ENCODE measurements around the gene PEX7.

DNA sequence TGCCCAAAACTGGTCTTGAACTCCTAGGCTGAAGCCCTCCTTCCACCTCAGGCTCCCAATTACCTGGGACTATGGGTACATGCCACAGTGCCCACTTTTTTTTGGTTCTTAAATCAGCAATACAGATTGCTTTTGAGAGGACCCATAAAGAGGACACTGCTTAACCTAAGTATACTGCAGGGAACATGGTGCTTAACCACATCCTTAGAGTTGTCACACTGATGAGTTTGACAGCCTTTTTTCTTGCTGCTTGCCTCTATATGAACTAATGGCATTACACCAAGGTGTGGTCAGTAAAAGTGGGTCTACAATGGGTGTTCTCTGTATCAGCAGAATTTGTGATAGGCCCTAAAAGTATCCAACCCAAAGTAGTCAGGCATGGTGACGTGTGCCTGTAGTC lies 92.6 kb downstream of the PEX7 start:
- TF ChIP-seq POLR2AphosphoS5 (IDR thresholded peaks at IDR 0.05; ENCODE audit: low read depth, low read length) (no peak), CHD2 (IDR thresholded peaks at IDR 0.05; ENCODE audit: low read length) (no peak), MAFK (IDR thresholded peaks at IDR 0.05; ENCODE audit: low read depth, low read length) (no peak), GTF2F1 (IDR thresholded peaks at IDR 0.05; ENCODE audit: borderline replicate concordance, low read depth, low read length) (no peak), YY1 (IDR thresholded peaks at IDR 0.05; ENCODE audit: low read depth, low read length) (no peak), BCL11A (IDR thresholded peaks at IDR 0.05; ENCODE audit: low read depth in 2 of 2, low read length in 2 of 2) (no peak)
- TF ChIP-seq, protein P1, sequence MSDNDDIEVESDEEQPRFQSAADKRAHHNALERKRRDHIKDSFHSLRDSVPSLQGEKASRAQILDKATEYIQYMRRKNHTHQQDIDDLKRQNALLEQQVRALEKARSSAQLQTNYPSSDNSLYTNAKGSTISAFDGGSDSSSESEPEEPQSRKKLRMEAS (IDR thresholded peaks at IDR 0.05) = no peak

All from H1 (cell line).